Endodermal cell (in vitro differentiated cells): ENCODE results near the gene S100A10. TPM values are rescaled to one million over a fixed set of nuclear protein-coding genes. Genes with fewer than 3 reads are reported as not detected.

Experiments
- DNase-seq: peaks from one replicate; pipeline ENCODE4 v3.0.0-alpha.2; 2017
- H3K27ac ChIP-seq: 2 replicates; pipeline ENCODE4 v1.5.1; 2013; ENCODE audit warnings: mild to moderate bottlenecking, low read depth, low read length, moderate library complexity
- H3K27me3 ChIP-seq: 2 replicates; pipeline ENCODE4 v1.6.1; 2013; ENCODE audit warnings: mild to moderate bottlenecking, low read length, moderate library complexity; ENCODE audit not compliant: insufficient read depth, control insufficient read depth, poor library complexity, severe bottlenecking
- H3K36me3 ChIP-seq: 2 replicates; pipeline ENCODE4 v1.7.0; 2013; ENCODE audit warnings: mild to moderate bottlenecking, low read length, moderate library complexity; ENCODE audit not compliant: control insufficient read depth, insufficient read depth
- H3K4me1 ChIP-seq: one replicate; pipeline ENCODE4 v1.7.0; 2013; ENCODE audit warnings: low read length; ENCODE audit not compliant: control insufficient read depth, insufficient read depth
- H3K4me3 ChIP-seq: 2 replicates; pipeline ENCODE4 v1.5.1; 2013; ENCODE audit warnings: mild to moderate bottlenecking, low read length, moderate library complexity
- H3K9ac ChIP-seq: 2 replicates; pipeline ENCODE4 v1.6.1; 2013; ENCODE audit warnings: mild to moderate bottlenecking, low read length, moderate library complexity; ENCODE audit not compliant: poor library complexity, severe bottlenecking; ENCODE audit errors: extremely low read depth
- H3K9me3 ChIP-seq: 2 replicates; pipeline ENCODE4 v1.6.1; 2013; ENCODE audit warnings: mild to moderate bottlenecking, low read length, moderate library complexity; ENCODE audit not compliant: control insufficient read depth
- H3K27ac Mint-ChIP-seq: 2 replicates; pipeline ENCODE4 v1.8.0; 2020; ENCODE audit warnings: mixed read lengths
- H3K27me3 Mint-ChIP-seq: 2 replicates; pipeline ENCODE4 v1.8.0; 2021; ENCODE audit warnings: mild to moderate bottlenecking, mixed read lengths; ENCODE audit not compliant: insufficient read depth
- H3K36me3 Mint-ChIP-seq: 2 replicates; pipeline ENCODE4 v1.8.0; 2020; ENCODE audit warnings: low read depth, mixed read lengths
- H3K4me1 Mint-ChIP-seq: 2 replicates; pipeline ENCODE4 v1.8.0; 2020; ENCODE audit warnings: mixed read lengths
- H3K4me3 Mint-ChIP-seq: 2 replicates; pipeline ENCODE4 v1.8.0; 2020; ENCODE audit warnings: mild to moderate bottlenecking, moderate library complexity, mixed read lengths
- H3K9me3 Mint-ChIP-seq: 2 replicates; pipeline ENCODE4 v1.8.0; 2020; ENCODE audit warnings: mild to moderate bottlenecking, mixed read lengths
- WGBS, 2 experiments: methylation state at CpG; one replicate each; pipeline versions ENCODE4 v1.1.5 to v1.1.7; 2013; ENCODE audit warnings: missing lambda C conversion rate in 2 of 2, mixed read lengths in 1 of 2; ENCODE audit not compliant: insufficient coverage in 1 of 2, insufficient read length in 1 of 2; 5-methylcytosine and 5-hydroxymethylcytosine counted together
- total RNA-seq, 2 donors: library from RNA; stranded (reverse); fragmentation: NEBNext Ultra II Directional in 1 of 2; extraction: Animal tissue kit (Norgen Biotek cat#: 25700) in 1 of 2; gene quantifications; 2 replicates in 1 of 2; 3 replicates in 1 of 2; pipeline ENCODE4 v1.2.1, GENCODE V29; 2021
- TF ChIP-seq, protein P1 (sequence below): fragments of 200-600 bp; sonication (generic); conservative IDR thresholded peaks from 2 replicates; pipeline ENCODE4 v1.5.0; 2021; ENCODE audit warnings: antibody characterized with exemption, mild to moderate bottlenecking

S100A10 gene
- total RNA-seq, 2 donors from 2014 or later: 352 to 880 TPM

DNA sequence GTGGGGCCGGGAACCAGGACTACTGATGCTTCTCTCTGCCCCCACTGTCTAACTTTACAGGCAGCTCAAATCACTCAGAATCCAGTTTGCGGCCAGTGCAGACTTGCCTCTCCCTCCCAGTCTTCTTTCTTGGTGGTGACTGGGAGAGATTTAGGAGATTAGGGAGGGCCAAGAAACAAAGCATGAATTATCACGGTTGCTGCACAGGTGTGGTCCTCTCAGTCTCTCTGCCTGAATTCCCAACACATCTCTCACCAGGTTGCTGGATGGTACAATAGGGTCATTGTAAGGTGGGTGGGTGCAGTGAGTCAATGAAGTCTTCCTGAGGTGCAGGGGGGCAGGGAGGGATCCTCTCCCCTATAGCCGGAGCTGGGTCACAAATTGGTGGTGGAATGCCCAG, 30.6 kb upstream of the S100A10 start:
- Histone ChIP-seq H3K4me1 (no peaks in the 10 kb centered on the region), H3K9me3 (no peaks in the 10 kb centered on the region), H3K27me3 (peaks cover 2% of the 10 kb centered on the region), H3K36me3 (no peaks in the 10 kb centered on the region), H3K9ac (no peak overlapping the region), H3K4me3 (no peak overlapping the region), H3K27ac (no peak overlapping the region)
- H3K27me3 Mint-ChIP-seq: peaks cover 6% of the 10 kb centered on the region
- no peak overlapping the region for H3K27ac Mint-ChIP-seq
- no peak for DNase-seq
- WGBS, 2 experiments: 78 to 80% methylated on average over 1 to 4 of the region's 4 CpGs
- H3K9me3 Mint-ChIP-seq: no peaks in the 10 kb centered on the region
- H3K36me3 Mint-ChIP-seq: no peaks in the 10 kb centered on the region
- TF ChIP-seq, protein P1, sequence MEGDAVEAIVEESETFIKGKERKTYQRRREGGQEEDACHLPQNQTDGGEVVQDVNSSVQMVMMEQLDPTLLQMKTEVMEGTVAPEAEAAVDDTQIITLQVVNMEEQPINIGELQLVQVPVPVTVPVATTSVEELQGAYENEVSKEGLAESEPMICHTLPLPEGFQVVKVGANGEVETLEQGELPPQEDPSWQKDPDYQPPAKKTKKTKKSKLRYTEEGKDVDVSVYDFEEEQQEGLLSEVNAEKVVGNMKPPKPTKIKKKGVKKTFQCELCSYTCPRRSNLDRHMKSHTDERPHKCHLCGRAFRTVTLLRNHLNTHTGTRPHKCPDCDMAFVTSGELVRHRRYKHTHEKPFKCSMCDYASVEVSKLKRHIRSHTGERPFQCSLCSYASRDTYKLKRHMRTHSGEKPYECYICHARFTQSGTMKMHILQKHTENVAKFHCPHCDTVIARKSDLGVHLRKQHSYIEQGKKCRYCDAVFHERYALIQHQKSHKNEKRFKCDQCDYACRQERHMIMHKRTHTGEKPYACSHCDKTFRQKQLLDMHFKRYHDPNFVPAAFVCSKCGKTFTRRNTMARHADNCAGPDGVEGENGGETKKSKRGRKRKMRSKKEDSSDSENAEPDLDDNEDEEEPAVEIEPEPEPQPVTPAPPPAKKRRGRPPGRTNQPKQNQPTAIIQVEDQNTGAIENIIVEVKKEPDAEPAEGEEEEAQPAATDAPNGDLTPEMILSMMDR: no peak
- H3K4me1 Mint-ChIP-seq: peaks cover 7% of the 10 kb centered on the region
- H3K4me3 Mint-ChIP-seq: no peak overlapping the region

DNA sequence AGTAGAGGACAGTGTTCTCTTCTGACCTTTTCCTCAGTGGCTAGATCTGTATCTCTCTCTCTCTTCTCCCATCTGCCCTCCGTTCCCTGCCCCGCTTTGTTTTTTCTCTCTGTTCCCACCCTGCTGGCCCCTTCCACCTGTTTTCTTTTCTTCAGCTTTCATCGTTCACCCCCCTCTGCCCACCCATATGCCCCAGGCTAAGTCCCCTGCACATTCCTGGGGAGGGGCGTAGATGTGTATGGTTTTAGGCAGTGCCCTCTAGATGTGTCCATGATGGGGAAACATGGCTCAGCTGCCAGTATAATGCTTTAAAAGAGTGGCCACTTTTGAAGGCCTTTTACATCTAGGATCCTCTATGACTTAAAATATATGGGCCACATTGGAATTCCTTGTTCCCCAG, 29.6 kb upstream of the S100A10 start:
- H3K4me3 Mint-ChIP-seq: no peak overlapping the region
- Histone ChIP-seq H3K27ac (no peak overlapping the region), H3K27me3 (no peaks in the 10 kb centered on the region), H3K9ac (no peak overlapping the region), H3K36me3 (no peaks in the 10 kb centered on the region), H3K4me1 (no peaks in the 10 kb centered on the region), H3K4me3 (no peak overlapping the region), H3K9me3 (no peaks in the 10 kb centered on the region)
- H3K4me1 Mint-ChIP-seq: peaks cover 7% of the 10 kb centered on the region
- H3K9me3 Mint-ChIP-seq: no peaks in the 10 kb centered on the region
- no peak overlapping the region for H3K27ac Mint-ChIP-seq
- WGBS, 2 experiments: 87 to 100% methylated on average over 1 to 4 of the region's 4 CpGs
- TF ChIP-seq, protein P1: no peak
- DNase-seq: no peak
- H3K36me3 Mint-ChIP-seq: no peaks in the 10 kb centered on the region
- H3K27me3 Mint-ChIP-seq: peaks cover 6% of the 10 kb centered on the region

DNA sequence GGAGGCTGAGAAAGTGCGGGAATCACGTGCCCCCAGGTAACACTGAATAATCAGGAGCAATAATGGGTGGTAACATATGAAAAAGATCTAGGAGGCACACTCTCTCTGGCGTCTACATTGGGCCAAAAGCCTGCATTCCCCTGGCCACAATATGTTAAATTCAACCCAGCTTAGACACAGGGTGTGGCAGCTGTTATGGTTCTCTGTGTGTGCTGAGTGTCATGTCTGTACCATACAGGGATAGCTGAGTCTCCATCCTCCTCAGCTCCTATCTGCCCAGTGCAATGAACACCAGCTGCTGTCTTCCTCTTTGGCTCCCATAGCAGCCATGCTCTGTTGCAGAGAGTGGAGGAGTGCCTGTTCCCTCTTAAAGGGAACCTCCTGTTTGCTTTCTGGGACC, 28.8 kb upstream of the S100A10 start:
- no peaks in the 10 kb centered on the region for H3K36me3 Mint-ChIP-seq
- Histone ChIP-seq H3K27ac (no peak overlapping the region), H3K4me3 (no peak overlapping the region), H3K9me3 (no peaks in the 10 kb centered on the region), H3K36me3 (no peaks in the 10 kb centered on the region), H3K4me1 (no peaks in the 10 kb centered on the region), H3K27me3 (no peaks in the 10 kb centered on the region), H3K9ac (no peak overlapping the region)
- H3K27ac Mint-ChIP-seq: no peak overlapping the region
- DNase-seq: no peak
- peaks cover 7% of the 10 kb centered on the region for H3K4me1 Mint-ChIP-seq
- peaks cover 6% of the 10 kb centered on the region for H3K27me3 Mint-ChIP-seq
- no peaks in the 10 kb centered on the region for H3K9me3 Mint-ChIP-seq
- H3K4me3 Mint-ChIP-seq: no peak overlapping the region
- TF ChIP-seq, protein P1: no peak
- 92 to 100% methylated on average over 2 to 3 of the region's 3 CpGs for WGBS, 2 experiments
